Sciatic nerve (tissue), 2 donors: ENCODE measurements around the gene NINJ2. TPM values are rescaled to one million over a fixed set of nuclear protein-coding genes. Genes with fewer than 3 reads are reported as not detected.

Source experiments
- ATAC-seq: fragments of 200-7000 bp; cut with Tn5 transposase; one replicate; pipeline ENCODE4 v1.9.1; 2020; ENCODE audit warnings: mild to moderate bottlenecking, moderate library complexity
- DNase-seq: peaks from one replicate; pipeline ENCODE4 v3.0.0-alpha.2; 2020; ENCODE audit warnings: low spot score
- intact Hi-C: fragments of 100-400 bp; cut with DNase I; formaldehyde crosslinking; loops from one replicate; pipeline ENCODE4 v1.14.2; 2022
- total RNA-seq: library from RNA; stranded (reverse); fragmentation: NEBNext Ultra II Directional; extraction: Animal tissue kit (Norgen Biotek cat#: 25700); gene quantifications from one replicate; pipeline ENCODE4 v1.2.1, GENCODE V29; 2021
- donor health status: DM: no; HTN: no; CAD: no.
- donor health status: DM: no; HTN: no; CAD: no.

NINJ2 gene
- total RNA-seq, 1 donor from 2014 or later: 6.2 TPM

GRCh38 chr12:532908-533565, 130.2 kb downstream of the NINJ2 start:
- intact Hi-C loops: no loop called here
- no peak for DNase-seq
- ATAC-seq: no peak

DNA sequence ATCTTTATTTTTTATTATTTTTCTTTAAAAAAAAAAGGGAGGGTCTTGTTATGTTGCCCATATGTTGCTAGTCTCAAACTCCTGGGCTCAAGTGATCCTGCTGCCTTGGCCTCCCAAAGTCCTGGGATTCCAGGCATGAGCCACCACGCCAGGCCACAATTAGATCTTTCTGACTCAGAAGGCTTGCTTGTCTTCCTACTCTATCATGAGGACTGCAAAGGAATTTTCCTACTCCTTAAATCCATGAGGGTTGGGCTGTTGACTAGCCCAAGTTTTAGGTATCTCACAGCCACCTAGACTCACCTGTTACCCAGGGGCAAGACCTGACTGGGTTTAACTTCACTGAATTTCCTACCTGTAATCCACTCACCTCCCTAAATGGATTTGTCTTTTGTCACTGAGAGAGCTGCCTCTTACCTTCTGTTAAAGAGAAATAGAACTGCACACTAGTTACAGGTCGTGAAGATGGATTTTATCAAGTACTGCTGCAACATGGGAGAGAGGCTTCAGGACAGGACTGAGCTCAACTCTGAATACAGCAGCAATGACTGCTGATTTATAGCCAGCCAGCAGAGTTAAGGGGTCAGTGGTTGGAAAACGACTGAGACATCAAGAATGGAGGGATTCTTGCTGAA, 131.2 kb downstream of the NINJ2 start:
- intact Hi-C loops: no loop called here
- DNase-seq (no peak), ATAC-seq (no peak)

GRCh38 chr12:530821-531220, 132.4 kb downstream of the NINJ2 start:
- intact Hi-C loops: no loop called here
- DNase-seq (no peak), ATAC-seq (no peak)

GRCh38 chr12:530308-530707, 132.9 kb downstream of the NINJ2 start:
- ATAC-seq: no peak
- intact Hi-C loops: no loop called here
- DNase-seq: no peak

DNA sequence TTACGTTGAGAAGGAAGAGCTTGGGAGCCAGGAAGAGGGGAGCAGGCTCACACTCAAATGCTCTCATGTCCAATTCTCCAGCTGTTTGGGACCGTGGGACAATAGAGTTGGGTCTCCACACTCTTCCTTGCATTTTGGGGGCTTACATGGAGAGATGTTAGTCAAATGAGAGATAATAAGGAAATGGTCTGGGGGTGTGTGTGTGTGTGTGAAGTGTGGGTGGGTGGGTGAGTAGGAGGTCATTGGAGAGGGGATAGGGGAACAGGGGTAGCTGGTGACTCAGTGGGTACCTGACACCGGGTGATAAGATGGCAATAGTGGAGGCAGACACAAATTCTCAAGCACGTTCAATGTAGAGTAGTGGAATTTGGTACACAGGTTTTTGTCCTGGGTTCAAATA, 135.5 kb downstream of the NINJ2 start:
- intact Hi-C loops: no loop called here
- DNase-seq: no peak

DNA sequence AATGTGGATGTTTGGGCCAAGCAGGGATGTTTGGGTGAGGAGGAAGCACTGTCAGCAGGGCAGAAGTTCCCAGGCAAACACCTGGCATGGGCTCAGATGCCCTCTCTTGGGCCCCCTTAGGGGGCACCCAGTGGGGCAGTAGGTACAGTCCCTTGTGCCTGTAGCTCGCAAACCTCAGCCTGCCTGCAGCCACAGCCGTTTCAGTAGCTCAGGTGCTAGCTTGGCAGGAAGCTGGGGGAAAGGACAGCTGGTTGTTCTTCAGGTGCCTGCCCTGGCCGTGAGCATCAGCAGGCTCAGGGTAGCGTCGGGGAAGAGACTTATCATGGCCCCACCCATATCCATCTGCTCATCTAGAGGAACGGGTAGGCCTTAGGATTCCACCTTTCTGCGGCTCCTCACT, 136.0 kb downstream of the NINJ2 start:
- DNase-seq: no peak
- intact Hi-C loops: no loop called here

More for the DNA sequence above, 135.5 kb downstream of the NINJ2 start:
- no peak for ATAC-seq

DNA sequence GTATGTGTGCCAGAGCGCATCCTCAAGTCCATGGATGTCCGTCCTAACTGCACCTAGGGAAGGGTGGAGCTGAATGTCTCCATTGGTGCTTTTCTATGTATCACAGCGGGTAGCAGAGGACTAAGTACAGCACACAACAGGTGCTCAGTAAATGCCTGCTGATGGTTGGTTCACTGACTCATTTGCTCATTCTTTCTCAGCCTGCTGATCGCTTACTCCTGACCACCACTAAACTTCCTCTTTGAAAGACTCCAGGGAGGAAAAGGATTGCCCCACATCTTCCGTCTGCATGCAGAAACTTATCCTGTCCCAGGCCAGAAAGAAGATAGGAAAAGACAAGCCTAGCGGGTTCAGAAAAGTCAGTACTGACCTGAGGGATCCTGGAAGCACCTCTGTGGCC, 137.2 kb downstream of the NINJ2 start:
- ATAC-seq (no peak), DNase-seq (no peak)
- intact Hi-C loops: no loop called here

More for the DNA sequence above, 136.0 kb downstream of the NINJ2 start:
- no peak for ATAC-seq

GRCh38 chr12:524167-524951, 138.9 kb downstream of the NINJ2 start:
- ATAC-seq (no peak), DNase-seq (no peak)
- intact Hi-C loops: no loop called here

GRCh38 chr12:522692-523378, 140.4 kb downstream of the NINJ2 start:
- ATAC-seq (no peak), DNase-seq (no peak)
- intact Hi-C loops: no loop called here

DNA sequence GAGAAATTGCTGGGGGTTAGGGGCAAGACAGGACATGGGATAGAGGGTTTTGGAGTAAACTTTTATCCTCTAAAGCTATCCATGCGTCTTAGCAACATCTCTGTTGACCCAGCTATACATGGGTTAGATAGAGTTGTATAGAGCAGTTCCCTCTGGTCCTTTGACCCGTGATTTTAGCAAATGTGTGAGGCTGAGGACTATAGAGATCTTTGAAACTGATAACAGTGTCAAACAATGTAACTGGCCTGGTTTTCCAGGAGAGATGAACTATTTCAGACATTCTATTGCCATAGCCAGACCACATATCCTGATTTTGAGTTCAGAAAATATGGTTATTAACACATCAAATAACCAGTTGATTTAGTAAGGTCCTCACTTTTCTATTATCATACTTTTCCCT, 143.1 kb downstream of the NINJ2 start:
- DNase-seq: no peak
- no peak for ATAC-seq
- intact Hi-C loops: no loop called here

GRCh38 chr12:517538-517937, 145.7 kb downstream of the NINJ2 start:
- DNase-seq (no peak), ATAC-seq (no peak)
- intact Hi-C loops: no loop called here

Other genes with a start within 250 kb of the NINJ2 start
- 28.8 TPM for gene B4GALNT3, start 203.5 kb downstream of the NINJ2 start, total RNA-seq
- gene WNK1, start 89.1 kb upstream of the NINJ2 start, total RNA-seq: 238 TPM